HG02759 (cell line): ENCODE data around the gene NRARP.
"Not testable (repeated sequence)": the region's sequence is repeated elsewhere in the genome, so short reads cannot be mapped to it uniquely, and the experiment has no call there.

Source experiments
- ATAC-seq: cut with Tn5 transposase; IDR thresholded peaks from one replicate; pipeline ENCODE4 v1.9.1; 2021; ENCODE audit warnings: mild to moderate bottlenecking, moderate library complexity; ENCODE audit not compliant: unreplicated experiment

NRARP gene

GRCh38 chr9:137266162-137266527, 35.9 kb downstream of the NRARP start:
- ATAC-seq, result no peak

- no peak for ATAC-seq
Observed at GRCh38 chr9:137265496-137266161, 36.4 kb downstream of the NRARP start.

GRCh38 chr9:137264067-137264466, 38.0 kb downstream of the NRARP start:
- ATAC-seq, result no peak

- ATAC-seq, result no peak
Observed at GRCh38 chr9:137263506-137263905, 38.6 kb downstream of the NRARP start.

- no peak for ATAC-seq
Observed at GRCh38 chr9:137262909-137263285, 39.2 kb downstream of the NRARP start.

- ATAC-seq, result not testable (repeated sequence)
Observed at GRCh38 chr9:137262173-137262908, 39.7 kb downstream of the NRARP start.

GRCh38 chr9:137256856-137257255, 45.2 kb downstream of the NRARP start:
- no peak for ATAC-seq

- no peak for ATAC-seq
Observed at GRCh38 chr9:137256362-137256761, 45.7 kb downstream of the NRARP start.

- ATAC-seq, result no peak
Observed at GRCh38 chr9:137255448-137256114, 46.5 kb downstream of the NRARP start.

GRCh38 chr9:137254624-137255447, 47.2 kb downstream of the NRARP start, which contains the start of gene NELFB:
Gene NELFB (plus strand): TSS chr9:137255327.
- ATAC-seq, result peak; percentile 85

- no peak for ATAC-seq
Observed at GRCh38 chr9:137253717-137254623, 48.1 kb downstream of the NRARP start.

- ATAC-seq, result no peak
Observed at GRCh38 chr9:137252555-137253506, 49.2 kb downstream of the NRARP start.

GRCh38 chr9:137251490-137252268, 50.4 kb downstream of the NRARP start:
- ATAC-seq, result no peak

GRCh38 chr9:137251194-137251461, 50.9 kb downstream of the NRARP start, which contains the start of gene STPG3:
Gene STPG3 (plus strand): TSS chr9:137251286. CDS start chr9:137251287, 1 bp downstream.
- no peak for ATAC-seq

- no peak for ATAC-seq
Observed at GRCh38 chr9:137250329-137251193, 51.5 kb downstream of the NRARP start.
